Measurements from ENCODE around the gene DISP3.

DNA sequence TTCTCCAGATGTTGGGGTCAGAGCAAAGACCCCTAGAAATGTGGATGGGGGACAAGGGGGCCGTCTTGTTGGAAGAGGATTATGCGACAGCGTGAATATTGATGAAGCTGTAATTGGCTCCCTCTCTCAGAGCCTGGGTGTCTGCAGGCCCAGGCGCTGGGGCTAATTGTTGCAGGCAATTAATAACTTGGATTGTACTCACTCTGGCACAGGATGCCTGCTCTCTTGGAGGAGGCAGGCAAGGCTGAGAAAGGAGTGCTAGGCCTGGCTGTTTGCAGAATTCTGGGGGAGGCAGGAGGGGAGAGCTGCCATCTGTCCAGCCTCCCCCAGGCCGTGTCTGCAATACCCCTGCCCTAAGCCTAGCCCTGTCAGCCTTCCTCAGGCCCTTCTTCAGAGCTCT lies 4.1 kb upstream of the DISP3 start:
- TF ChIP-seq, protein P1, sequence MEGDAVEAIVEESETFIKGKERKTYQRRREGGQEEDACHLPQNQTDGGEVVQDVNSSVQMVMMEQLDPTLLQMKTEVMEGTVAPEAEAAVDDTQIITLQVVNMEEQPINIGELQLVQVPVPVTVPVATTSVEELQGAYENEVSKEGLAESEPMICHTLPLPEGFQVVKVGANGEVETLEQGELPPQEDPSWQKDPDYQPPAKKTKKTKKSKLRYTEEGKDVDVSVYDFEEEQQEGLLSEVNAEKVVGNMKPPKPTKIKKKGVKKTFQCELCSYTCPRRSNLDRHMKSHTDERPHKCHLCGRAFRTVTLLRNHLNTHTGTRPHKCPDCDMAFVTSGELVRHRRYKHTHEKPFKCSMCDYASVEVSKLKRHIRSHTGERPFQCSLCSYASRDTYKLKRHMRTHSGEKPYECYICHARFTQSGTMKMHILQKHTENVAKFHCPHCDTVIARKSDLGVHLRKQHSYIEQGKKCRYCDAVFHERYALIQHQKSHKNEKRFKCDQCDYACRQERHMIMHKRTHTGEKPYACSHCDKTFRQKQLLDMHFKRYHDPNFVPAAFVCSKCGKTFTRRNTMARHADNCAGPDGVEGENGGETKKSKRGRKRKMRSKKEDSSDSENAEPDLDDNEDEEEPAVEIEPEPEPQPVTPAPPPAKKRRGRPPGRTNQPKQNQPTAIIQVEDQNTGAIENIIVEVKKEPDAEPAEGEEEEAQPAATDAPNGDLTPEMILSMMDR (IDR thresholded peaks at IDR 0.05; ENCODE audit: borderline replicate concordance, extremely low read depth, low read length, poor library complexity, severe bottlenecking): no peak
- TF ChIP-seq EZH2 (IDR thresholded peaks at IDR 0.05; ENCODE audit: borderline replicate concordance, low read depth, low read length, severe bottlenecking): no peak

Measured in DND-41 (cell line).